Stimulated activated CD4-positive, alpha-beta T cell treated with anti-CD3 and anti-CD28 coated beads, Interleukin-4, amount 100 ng/mL, for 24 hours (primary cell): ENCODE results near the gene ZNF761.
"Not testable (repeated sequence)": the region's sequence is repeated elsewhere in the genome, so short reads cannot be mapped to it uniquely, and the experiment has no call there.

Experiments
- DNase-seq: peaks from one replicate; pipeline ENCODE4 v3.0.0-alpha.2; 2020

ZNF761 gene

DNA sequence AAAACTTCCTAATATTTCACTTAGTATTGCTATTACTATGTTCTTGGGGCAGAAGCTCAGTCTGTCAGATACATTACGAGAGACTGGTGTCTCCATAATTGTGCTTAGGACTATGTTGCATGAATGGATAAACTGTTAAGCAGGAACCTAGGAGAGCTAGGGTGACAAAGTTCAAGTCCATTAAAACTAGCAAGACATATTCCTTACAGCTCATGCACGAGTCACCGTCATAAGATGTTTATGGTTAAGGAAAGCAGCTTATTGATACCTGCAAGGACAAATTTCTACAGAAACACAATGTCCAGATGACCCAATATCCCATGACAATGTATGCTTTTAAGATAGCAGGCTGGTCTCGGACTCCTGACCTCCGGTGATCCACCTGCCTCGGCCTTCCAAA, 30.1 kb downstream of the ZNF761 start:
- no peak for DNase-seq

DNA sequence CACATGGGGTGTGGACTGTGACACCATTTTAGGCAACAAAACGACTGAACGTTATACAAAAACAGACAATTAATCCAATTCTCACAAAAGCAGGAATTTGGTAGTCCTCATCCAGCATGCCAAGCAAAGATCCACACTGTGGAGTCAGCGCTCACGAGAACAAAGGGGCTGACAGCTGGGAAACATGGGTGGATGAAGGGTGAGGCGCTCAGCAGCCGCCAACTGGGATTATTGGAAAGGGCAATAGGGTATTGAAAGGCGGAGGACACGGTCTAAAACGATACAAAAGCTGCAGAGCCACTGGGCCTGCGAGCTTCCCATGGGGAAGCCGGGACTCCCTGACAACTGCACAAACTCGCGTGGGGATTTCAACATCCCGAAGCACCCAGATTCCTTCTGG, 31.1 kb downstream of the ZNF761 start:
- DNase-seq, result no peak

DNA sequence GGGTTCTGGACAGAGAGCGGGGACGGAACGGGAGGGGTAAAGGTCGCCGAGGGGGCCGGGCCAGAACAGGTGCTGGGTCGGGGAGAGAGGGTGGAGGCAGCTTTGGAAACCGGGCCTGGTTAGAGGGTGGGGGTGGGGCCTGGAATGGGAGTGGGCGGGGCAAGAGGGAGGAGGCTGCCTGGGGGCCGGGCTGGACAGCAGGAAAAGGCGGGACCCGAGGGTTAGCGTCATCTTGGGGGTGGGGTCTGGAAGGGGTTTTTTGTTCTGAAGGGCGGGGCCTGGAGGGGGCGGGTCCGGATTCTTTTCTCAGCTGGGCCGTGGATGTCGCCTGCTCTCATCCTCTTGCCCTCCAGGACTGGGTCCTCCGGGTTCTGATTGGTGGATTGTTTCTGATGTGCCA, 31.5 kb downstream of the ZNF761 start:
- no peak for DNase-seq

DNA sequence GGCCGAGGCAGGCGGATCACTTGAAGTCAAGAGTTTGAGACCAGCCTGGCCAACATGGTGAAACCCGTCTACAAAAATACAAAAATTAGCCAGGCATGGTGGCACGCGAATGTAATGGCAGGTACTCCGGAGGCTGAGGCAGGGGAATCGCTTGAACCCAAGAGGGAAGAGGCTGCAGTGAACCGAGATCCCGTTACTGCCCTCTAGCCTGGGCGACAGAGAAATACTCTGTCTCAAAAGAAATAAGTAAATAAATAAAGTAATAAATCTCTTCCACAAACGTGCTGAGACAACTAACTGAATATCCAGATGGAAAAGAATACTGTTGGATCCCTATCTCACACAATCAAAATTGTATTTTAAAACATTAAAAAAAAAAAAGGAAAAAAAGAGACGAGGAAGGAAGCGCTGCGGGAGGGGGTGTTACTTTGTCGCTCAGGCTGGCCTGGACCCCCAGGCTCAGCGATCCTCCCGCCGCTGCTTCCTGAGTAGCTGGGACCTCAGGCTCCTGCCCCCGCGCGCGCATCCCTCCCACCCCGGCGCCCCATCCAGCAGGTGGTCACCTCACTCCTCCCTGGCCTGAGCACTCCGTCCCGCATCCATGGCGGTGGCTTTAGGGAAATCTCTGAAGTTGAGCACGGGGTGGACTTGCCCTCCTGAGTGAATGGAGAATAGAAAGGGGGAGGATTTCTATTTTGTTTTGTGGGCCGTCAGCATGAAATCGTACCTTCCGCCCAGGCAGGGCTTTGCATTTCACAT, 35.1 kb downstream of the ZNF761 start:
- no peak for DNase-seq

DNA sequence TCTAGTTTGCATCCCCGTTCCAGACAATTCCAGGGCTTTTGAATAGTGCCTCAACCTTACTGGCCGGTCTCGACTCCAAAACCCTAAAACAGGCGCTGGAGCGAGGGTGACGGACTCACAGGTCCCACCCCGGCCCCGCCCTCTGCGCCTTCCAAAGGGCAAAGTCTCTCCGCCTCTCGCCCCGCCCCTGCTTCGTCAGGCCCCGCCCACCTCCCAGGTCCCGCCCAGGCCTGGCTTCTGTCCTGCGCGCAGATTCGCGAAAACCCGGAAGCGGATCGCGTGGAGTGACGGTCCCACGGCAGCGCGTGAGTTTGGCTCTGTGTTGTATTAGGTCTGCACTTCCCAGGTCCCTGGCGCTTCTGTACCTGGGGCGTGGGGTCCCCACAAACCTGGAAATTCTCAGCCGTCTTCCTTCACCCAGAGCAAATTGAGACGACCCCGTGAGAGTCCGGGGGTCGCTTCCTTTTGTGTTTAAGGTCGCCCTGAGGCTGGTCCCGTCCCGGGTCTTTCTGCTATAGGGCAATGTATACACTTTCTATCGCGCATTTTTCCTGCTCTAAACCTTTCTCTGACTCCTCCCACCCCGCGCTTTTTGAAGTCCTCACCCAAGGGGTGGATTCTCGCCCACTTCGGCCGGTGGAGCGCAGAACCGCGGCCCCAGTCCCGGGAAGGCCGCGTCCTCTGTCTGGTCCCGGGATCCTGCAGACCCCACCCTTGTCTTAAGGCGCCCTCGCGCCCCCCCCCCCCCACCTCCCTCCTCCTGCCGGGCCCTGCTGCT, 35.9 kb downstream of the ZNF761 start, which contains the start of gene ZNF813:
TSS of gene ZNF813 (plus strand) at position 249 of the 778 bp plus-strand sequence. CDS start 16,090 bp downstream, outside the sequence.
- DNase-seq, result peak; percentile 96

DNA sequence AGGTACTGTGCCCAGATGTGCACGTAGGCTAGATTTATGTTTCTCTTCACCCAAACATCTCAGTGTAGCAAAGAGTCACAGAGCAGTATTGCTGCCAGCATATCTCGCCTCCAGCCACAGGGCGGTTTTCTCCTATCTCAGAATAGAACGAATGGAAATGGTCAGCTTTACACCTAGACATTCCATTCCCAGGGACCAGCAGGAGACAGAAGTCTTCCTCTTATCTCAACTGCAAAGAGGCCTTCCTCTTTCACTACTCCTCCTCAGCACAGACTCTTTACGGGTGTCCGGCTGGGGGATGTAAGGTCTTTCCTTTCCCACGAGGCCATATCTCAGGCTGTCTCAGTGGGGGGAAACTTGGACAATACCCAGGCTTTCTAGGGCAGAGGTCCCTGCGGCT, 36.8 kb downstream of the ZNF761 start:
- not testable (repeated sequence) for DNase-seq

DNA sequence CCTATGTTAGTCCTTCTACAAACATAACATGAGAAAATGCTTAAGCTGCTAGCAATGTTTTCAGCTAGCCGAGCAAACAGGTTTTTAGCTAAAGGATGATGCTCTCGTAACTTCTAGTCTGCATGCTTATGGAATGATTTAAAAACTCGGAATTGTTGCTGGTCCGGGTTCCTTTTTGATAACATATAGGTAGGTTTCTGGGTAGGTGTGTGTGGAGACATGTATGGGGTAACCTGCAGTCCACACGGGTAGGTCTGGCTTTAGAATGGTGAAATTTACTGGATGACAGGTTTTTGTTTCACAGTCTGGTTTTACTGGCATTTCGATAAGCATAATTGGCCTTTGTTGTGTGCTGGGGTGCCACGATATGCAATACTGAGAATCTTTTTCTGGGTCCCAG, 40.1 kb downstream of the ZNF761 start:
- DNase-seq, result no peak

DNA sequence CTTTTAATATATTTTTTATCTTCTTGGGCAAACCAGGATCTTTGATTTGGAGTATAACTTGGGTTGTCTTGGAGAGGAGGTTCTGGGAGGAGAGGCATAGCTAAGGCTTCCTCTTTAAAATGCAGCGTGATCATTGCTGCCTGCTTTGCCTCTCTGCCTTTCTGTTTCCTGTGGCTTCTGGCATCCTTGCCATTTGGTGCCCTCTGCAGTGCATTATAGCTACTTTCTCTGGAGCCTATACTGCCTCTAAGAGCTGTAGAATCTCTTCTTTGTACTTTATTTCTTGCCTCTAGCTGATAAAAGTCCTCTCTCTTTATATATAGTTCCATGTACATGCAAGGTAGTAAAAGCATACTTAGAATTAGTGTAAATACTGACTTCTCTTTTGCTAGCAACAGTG, 43.0 kb downstream of the ZNF761 start:
- DNase-seq, result not testable (repeated sequence)

DNA sequence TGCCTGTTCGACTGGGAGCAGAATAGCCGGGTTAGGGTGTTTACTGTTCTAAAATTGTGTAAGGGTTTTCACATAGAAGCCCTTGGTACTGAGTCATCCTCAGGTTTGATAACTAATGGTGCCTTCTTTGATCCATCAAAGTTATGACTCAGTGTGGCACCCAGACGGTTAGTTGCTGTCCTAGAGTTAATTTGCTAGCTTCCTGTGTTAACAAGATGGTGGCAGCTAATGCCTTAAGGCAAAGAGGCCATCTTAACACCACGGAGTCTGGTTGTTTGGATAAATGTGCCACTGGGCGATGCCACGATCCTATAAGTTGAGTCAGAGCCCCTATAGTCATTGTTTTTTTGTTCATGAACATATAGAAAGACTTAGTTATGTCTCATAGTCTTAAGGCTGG, 43.7 kb downstream of the ZNF761 start:
- DNase-seq, result not testable (repeated sequence)

DNA sequence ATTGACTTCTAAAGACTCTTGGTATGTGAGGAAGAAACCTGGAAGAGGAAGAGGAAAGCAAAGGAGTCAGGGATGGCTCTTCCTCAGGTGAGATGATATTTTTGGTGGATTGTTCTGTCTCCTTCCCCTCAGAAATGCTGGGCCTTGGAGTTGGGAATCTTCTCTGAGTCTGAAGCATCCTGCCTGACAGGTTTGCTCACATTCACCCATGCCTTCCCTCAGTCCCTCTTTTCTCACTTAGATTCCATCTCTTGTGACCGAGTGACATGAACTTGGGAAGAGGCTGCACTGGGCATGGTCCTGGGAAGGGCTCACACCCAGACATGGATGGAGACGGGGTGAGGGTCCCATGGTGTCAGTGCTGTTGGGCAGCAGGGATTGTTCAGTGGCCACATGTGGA, 52.0 kb downstream of the ZNF761 start:
- DNase-seq, result not testable (repeated sequence)

DNA sequence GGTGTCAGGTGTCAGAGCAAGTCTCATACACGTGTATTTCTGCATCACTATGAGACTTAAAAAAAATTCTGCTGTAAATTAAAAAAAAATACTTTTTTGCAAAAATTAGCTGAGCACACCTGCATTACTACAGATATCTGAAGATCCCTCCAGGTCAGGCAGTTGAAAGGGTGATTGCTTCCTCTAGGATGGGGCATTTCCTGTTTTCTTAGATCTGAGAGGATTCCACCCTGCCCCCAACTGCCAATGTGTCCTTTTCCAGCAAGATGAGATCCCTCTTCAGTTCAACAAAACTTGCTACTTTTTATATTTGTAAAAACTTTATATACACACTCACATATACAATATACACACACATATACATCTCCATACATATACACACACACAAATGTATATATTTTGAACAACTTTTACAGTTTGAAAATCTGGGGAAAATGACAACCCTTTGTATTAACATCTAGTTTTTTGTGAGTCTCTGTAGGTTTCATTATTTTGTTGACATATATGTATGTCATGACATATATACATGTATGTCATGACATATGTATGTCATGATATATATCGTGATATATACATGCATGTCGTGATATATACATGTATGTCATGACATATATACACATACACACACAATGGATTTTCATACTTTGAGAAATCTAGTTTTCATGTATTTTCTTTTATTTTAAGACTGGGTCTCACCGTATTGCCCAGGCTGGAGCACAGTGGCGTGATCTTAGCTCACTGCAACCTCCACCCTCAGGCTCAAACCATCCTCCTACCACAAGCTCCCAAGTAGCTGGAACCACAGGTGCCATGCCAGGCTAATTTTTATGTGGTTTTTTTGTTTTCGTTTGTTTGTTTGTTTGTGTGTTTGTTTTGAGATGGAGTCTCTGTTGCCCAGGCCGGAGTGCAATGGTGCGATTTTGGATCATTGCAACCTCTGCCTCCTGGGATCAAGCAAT, 53.5 kb downstream of the ZNF761 start:
- no peak for DNase-seq

DNA sequence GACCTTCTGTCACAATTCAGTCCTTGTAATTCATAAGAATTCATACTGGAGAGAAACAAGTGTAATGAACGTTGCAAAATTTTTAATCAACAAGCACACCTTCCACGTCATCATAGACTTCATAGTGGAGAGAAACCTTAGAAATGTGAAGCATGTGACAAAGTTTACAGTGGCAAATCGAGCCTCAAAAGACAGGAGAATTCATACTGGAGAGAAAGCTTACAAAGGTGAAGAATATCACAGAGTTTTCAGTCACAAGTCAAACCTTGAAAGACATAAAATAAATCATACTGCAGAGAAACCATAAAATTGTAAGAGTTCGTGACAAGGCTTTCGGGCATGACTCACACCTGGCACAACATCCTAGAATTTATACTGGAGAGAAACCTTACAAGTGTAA, 60.4 kb downstream of the ZNF761 start:
- no peak for DNase-seq

DNA sequence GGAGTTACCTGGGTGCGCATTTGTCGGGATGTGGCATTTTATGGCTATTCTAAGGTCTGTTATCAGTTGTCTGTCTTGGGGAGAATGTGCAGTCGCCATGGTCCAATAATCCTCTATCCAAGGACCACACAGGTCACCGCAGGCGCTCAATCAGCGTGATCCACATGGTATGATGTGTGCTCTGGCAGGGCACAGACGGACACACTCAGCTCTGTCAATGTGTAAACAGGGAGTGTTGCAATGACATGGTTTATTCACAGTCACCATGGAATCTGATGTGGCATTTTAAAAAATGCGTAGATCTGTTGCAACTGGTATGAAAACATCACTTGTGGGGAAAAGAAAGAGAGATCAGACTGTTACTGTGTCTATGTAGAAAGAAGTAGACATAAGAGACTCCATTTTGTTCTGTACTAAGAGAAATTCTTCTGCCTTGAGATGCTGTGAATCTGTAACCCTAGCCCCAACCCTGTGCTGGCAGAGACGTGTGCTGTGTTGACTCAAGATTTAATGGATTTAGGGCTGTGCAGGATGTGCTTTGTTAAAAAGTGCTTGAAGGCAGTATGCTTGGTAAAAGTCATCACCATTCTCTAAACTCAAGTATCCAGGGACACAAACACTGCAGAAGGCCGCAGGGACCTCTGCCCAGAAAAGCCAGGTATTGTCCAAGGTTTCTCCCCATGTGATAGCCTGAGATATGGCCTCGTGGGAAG, 65.7 kb downstream of the ZNF761 start:
- not testable (repeated sequence) for DNase-seq

DNA sequence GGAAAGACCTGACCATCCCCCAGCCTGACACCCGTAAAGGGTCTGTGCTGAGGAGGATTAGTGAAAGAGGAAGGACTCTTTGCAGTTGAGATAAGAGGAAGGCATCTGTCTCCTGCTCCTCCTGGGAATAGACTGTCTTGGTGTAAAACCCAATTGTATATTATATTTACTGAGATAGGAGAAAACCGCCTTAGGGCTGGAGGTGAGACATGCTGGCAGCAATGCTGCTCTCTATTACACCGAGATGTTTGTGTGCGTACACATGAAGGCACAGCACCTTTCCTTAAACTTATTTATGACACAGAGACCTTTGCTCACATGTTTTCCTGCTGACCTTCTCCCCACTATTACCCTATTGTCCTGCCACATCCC, 66.2 kb downstream of the ZNF761 start:
- not testable (repeated sequence) for DNase-seq

DNA sequence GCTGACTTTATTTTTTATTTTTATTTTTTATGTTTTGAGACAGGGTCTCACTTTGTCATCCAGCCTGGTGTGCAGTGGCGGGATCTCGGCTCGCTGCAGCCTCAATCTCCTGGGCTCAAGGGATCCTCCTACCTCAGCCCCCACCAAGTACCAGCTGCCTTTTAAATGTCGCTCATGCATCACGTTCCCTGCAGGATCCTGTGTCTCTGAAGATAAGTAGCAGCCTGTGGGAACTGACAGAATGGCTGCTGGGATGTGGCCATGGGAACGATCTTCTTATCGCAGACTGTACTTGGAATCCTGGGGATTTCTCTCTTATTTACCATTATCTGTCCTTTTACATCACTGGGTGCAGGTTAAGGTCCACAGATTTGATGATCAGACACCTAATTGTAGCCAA, 71.4 kb downstream of the ZNF761 start:
- not testable (repeated sequence) for DNase-seq

DNA sequence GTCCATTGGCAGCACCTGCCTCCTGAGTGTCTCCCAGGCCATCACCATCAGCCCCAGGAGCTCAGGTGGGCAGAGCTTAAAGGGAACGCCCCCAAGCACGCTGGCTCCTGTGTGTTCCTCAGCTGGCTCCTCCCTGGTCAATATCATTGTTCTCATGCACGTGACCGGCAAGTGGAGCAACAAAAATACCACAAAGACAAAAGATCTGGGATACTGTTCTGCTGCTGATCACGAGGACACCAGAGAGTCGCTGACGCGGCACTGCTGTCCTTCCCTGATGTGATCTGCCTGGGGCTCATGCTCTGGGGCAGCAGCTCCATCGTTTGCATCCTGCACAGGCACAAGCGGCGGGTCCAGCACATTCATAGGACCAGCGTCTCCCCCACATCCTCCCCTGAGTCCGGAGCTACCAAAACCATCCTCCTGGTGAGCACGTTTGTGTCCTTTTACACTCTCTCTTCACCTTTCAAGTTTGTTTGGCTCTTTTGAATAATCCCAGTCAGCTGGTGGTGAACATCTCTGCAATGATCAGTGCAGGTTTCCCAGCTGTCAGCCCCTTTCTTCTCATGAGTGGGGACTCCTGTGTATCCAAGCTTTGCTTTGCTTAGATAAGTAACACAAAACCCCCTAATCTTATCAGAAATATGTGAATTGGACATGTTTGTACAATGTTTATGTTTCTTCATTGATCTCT, 72.0 kb downstream of the ZNF761 start:
- DNase-seq, result not testable (repeated sequence)

DNA sequence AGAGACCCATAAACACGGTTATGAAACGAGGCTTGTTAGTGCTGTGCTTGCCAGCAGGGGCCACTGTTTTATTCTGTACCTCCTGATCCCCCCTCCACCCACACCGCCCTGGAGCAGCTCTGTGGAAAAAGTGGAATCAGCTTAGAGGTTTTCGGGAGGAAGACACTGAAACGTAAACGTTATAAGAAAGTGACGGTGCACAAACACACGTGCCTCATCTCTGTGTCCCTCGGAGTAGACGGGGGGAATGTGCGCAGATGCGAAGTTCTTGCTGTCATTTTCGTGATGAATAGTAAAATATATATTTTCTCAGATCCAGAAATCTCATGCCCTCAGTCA, 72.5 kb downstream of the ZNF761 start:
- not testable (repeated sequence) for DNase-seq

DNA sequence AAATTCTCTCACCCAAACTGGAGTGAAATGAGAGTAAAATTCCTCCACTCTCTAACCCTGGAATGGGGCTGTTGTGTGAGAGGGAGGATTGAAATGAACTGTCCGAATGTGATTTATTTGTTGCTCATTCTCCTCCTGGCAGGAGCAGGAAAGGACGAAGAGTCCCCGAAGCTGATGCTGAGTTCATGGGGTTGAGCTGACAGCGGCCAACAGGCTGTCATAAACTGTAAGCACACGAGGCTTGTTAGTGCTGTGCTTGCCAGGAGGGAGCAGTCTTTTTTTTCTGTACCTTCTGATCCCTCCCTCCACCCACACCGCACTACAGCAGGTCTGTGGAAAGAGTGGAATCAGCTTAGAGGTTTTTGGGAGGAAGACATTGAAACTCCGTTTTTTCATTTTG, 73.1 kb downstream of the ZNF761 start:
- no peak for DNase-seq

DNA sequence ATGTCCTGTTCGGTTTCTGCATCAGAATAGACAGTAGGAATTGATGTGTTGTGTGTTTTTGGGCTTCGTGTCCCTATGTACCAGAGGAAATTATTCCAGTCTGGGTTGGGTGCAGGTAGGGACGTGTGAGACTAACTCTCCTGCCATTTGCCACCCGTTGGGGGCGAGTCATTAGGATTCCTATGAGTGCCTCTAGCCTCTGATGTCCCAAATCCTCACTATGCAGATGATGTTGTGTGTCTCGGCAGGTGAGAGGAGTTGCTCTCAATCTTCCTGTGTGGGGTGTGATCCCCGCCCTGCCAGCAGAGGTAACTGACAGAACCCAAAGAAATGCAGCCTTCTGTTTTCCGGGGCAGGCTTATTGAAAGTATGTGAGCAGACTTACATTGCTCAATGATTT, 74.9 kb downstream of the ZNF761 start:
- DNase-seq, result no peak
